Endothelial cell of umbilical vein (primary cell): ENCODE measurements around the gene NANOGP8. TPM values are rescaled to one million over a fixed set of nuclear protein-coding genes. Genes with fewer than 3 reads are reported as not detected.

ENCODE experiments used
- BruUV-seq: library from RNA; stranded (reverse); fragments of 400-500 nt; replicated peaks from 2 replicates; lab custom pipeline; 2021; lab: Mats Ljungman, UMichigan
- CTCF ChIA-PET: fragments of 300-600, 350-600 bp; sonication (Branson Sonifier 250); formaldehyde crosslinking; loops from one replicate; lab custom pipeline; 2021; ENCODE audit warnings: antibody characterized with exemption, inconsistent platforms; lab: Charles Lee
- POLR2A ChIA-PET: fragments of 300-600, 350-600 bp; sonication (Branson Sonifier 250); formaldehyde crosslinking; loops from one replicate; lab custom pipeline; 2021; ENCODE audit warnings: antibody characterized with exemption, inconsistent platforms; lab: Charles Lee
- DNase-seq: peaks from one replicate; pipeline ENCODE4 v3.0.0-alpha.2; 2011; ENCODE audit warnings: low read depth, low spot score
- FAIRE-seq: peaks from 2 replicates; lab custom pipeline; 2011; peaks lifted over from hg19 to GRCh38; lab: Jason Lieb, UNC
- H2AFZ ChIP-seq: 2 replicates; pipeline ENCODE4 v1.6.0; 2012; ENCODE audit warnings: low read depth, low read length, control low read depth, inconsistent platforms
- H3K27ac ChIP-seq: 2 replicates; pipeline ENCODE4 v1.5.1; 2011; ENCODE audit warnings: low read depth, mild to moderate bottlenecking, control low read depth, low read length, moderate library complexity; ENCODE audit not compliant: insufficient read depth
- H3K27me3 ChIP-seq, 2 experiments: 2 replicates each; pipeline versions ENCODE4 v1.6.0 to v1.6.1; 2011; ENCODE audit warnings: low read length in 2 of 2, mixed read lengths in 1 of 2; ENCODE audit not compliant: control insufficient read depth in 2 of 2, insufficient read depth in 2 of 2
- H3K36me3 ChIP-seq, 2 experiments: 2 replicates in 1 of 2; 3 replicates in 1 of 2; pipeline ENCODE4 v1.5.1; 2011; ENCODE audit warnings: low read length in 2 of 2, mild to moderate bottlenecking in 1 of 2, moderate library complexity in 1 of 2; ENCODE audit not compliant: control insufficient read depth in 2 of 2, insufficient read depth in 2 of 2; ENCODE audit errors: extremely low read depth in 1 of 2
- H3K4me1 ChIP-seq: 3 replicates; pipeline ENCODE4 v1.5.1; 2011; ENCODE audit warnings: mild to moderate bottlenecking, low read length; ENCODE audit not compliant: control insufficient read depth, insufficient read depth; ENCODE audit errors: extremely low read depth
- H3K4me2 ChIP-seq: 2 replicates; pipeline ENCODE4 v1.6.1; 2011; ENCODE audit warnings: low read length, control low read depth, mixed read lengths; ENCODE audit not compliant: insufficient read depth
- H3K4me3 ChIP-seq, 3 experiments: fragments of 200-600 bp in 1 of 3; sonication (generic), shearing (Covaris generic) in 1 of 3; replicated peaks in 1 of 3; 2 replicates each; pipeline ENCODE4 v1.5.1; 2011 to 2016; ENCODE audit warnings: control low read depth in 3 of 3, low read length in 3 of 3, mild to moderate bottlenecking in 2 of 3, inconsistent platforms in 1 of 3, low read depth in 1 of 3, moderate library complexity in 1 of 3; ENCODE audit not compliant: insufficient read depth in 1 of 3
- H3K79me2 ChIP-seq: 2 replicates; pipeline ENCODE4 v1.6.0; 2012; ENCODE audit warnings: low read length, inconsistent platforms; ENCODE audit not compliant: control insufficient read depth, insufficient read depth
- H3K9ac ChIP-seq: replicated peaks from 2 replicates; pipeline ENCODE3; 2011; ENCODE audit warnings: low read length, control low read depth; ENCODE audit not compliant: insufficient read depth; ENCODE audit errors: extremely low read depth
- H3K9me1 ChIP-seq: replicated peaks from 3 replicates; pipeline ENCODE4 v1.6.0; 2011; ENCODE audit warnings: mild to moderate bottlenecking, low read length; ENCODE audit not compliant: control insufficient read depth, insufficient read depth; ENCODE audit errors: extremely low read depth
- H3K9me3 ChIP-seq: replicated peaks from 2 replicates; pipeline ENCODE4 v1.5.1; 2012; ENCODE audit warnings: low read length, inconsistent platforms; ENCODE audit not compliant: control insufficient read depth, insufficient read depth
- H4K20me1 ChIP-seq: replicated peaks from 2 replicates; pipeline ENCODE3; 2011; ENCODE audit warnings: mild to moderate bottlenecking, low read length; ENCODE audit not compliant: control insufficient read depth, insufficient read depth; ENCODE audit errors: extremely low read depth
- EZH2 ChIP-seq: IDR thresholded peaks from 2 replicates; pipeline ENCODE4 v1.6.1; 2012; ENCODE audit warnings: borderline replicate concordance, low read depth, mild to moderate bottlenecking, moderate library complexity, low read length, inconsistent platforms; ENCODE audit not compliant: severe bottlenecking
- FOS ChIP-seq: IDR thresholded peaks from 2 replicates; pipeline ENCODE4 v1.6.1; 2011; ENCODE audit warnings: mild to moderate bottlenecking, low read length, moderate library complexity, borderline replicate concordance; ENCODE audit not compliant: insufficient read depth
- GATA2 ChIP-seq: IDR thresholded peaks from 2 replicates; pipeline ENCODE4 v1.7.0; 2011; ENCODE audit warnings: low read depth, mild to moderate bottlenecking, moderate library complexity, mixed read lengths, low read length; ENCODE audit not compliant: insufficient read length, insufficient read depth
- JUN ChIP-seq: IDR thresholded peaks from 2 replicates; pipeline ENCODE4 v1.6.1; 2011; ENCODE audit warnings: borderline replicate concordance, low read depth; ENCODE audit not compliant: insufficient read length, insufficient read depth
- MYC ChIP-seq: IDR thresholded peaks from one replicate; pipeline ENCODE4 v1.6.1; 2011; ENCODE audit warnings: mild to moderate bottlenecking, low read depth, low read length
- POLR2A ChIP-seq: IDR thresholded peaks from 2 replicates; pipeline ENCODE4 v1.6.1; 2012; ENCODE audit warnings: low read depth, mild to moderate bottlenecking, control low read depth, low read length
- POLR2AphosphoS5 ChIP-seq: IDR thresholded peaks from 2 replicates; pipeline ENCODE4 v1.6.1; 2012; ENCODE audit warnings: low read depth, mild to moderate bottlenecking, control low read depth, low read length, moderate library complexity; ENCODE audit not compliant: insufficient read depth
- dilution Hi-C: fragments of 300-500 bp; cut with MboI; formaldehyde crosslinking; loops from one replicate; pipeline ENCODE4 v1.15.0; 2019; ENCODE audit warnings: low sequenced_read_pairs; ENCODE audit not compliant: extremely low pct_ligation_motif_present
- intact Hi-C: fragments of 100-400 bp; cut with micrococcal nuclease; formaldehyde crosslinking; loops from one replicate; pipeline ENCODE4 v1.10.0; 2022
- polyA plus RNA-seq, 4 experiments: library from polyadenylated mRNA; depleted of rRNA in 3 of 4; stranded (reverse) in 3 of 4; unstranded in 1 of 4; fragments of >200 nt; gene quantifications; 2 replicates each; pipeline versions ENCODE4 v1.2.1 to v1.2.3, GENCODE V29; 2011 to 2012; ENCODE audit warnings: missing spikeins in 1 of 4
- total RNA-seq: library from RNA; stranded (reverse); gene quantifications from 2 replicates; pipeline ENCODE4 v1.2.3, GENCODE V29; 2021
- TF ChIP-seq, protein P1 (sequence below): IDR thresholded peaks from 2 replicates; pipeline ENCODE4 v1.6.1; 2011; ENCODE audit not compliant: insufficient read depth, insufficient read length
- TF ChIP-seq, protein P2 (sequence below), 2 donors: IDR thresholded peaks; 1 replicate in 1 of 2; 2 replicates in 1 of 2; pipeline ENCODE4 v1.5.1; 2011; ENCODE audit warnings: low read length in 2 of 2, mild to moderate bottlenecking in 2 of 2, moderate library complexity in 2 of 2, control low read depth in 1 of 2, inconsistent platforms in 1 of 2, low read depth in 1 of 2; ENCODE audit not compliant: insufficient read depth in 1 of 2; ENCODE audit errors: extremely low read depth in 1 of 2

The NANOGP8 gene
- total and polyA plus RNA-seq, 2 donors (not counting 3 experiments of a cell fraction or from before 2014, with no cell fraction given) = not detected

DNA sequence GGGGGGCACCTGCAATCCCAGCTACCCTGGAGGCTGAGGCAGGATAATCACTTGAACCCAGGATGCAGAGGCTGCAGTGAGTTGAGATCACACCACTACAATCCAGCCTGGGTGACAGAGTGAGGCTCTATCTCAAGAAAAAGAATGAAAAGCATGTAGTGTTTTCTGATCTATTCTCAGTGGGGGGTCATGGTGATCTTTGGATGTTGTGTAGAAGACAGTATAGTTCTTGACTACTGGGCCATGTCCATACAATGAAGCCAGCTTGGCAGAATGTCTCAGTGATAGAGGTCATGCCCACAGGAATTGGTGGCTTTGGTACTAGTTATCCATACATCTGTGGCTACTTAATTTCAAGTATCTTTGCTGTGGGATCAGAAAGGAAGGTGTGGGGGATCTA, 26.8 kb upstream of the NANOGP8 start:
- intact Hi-C loops = no loop called here

More for the DNA sequence above, 26.8 kb upstream of the NANOGP8 start:
- dilution Hi-C loops = no loop called here
- H3K36me3 ChIP-seq = no peaks in the 10 kb centered on the region
- no peak for TF ChIP-seq JUN
- TF ChIP-seq POLR2AphosphoS5 = no peak
- TF ChIP-seq FOS = no peak
- no peak for TF ChIP-seq MYC
- no peak for TF ChIP-seq GATA2
- TF ChIP-seq, protein P1, sequence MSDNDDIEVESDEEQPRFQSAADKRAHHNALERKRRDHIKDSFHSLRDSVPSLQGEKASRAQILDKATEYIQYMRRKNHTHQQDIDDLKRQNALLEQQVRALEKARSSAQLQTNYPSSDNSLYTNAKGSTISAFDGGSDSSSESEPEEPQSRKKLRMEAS = no peak
- TF ChIP-seq, protein P2, sequence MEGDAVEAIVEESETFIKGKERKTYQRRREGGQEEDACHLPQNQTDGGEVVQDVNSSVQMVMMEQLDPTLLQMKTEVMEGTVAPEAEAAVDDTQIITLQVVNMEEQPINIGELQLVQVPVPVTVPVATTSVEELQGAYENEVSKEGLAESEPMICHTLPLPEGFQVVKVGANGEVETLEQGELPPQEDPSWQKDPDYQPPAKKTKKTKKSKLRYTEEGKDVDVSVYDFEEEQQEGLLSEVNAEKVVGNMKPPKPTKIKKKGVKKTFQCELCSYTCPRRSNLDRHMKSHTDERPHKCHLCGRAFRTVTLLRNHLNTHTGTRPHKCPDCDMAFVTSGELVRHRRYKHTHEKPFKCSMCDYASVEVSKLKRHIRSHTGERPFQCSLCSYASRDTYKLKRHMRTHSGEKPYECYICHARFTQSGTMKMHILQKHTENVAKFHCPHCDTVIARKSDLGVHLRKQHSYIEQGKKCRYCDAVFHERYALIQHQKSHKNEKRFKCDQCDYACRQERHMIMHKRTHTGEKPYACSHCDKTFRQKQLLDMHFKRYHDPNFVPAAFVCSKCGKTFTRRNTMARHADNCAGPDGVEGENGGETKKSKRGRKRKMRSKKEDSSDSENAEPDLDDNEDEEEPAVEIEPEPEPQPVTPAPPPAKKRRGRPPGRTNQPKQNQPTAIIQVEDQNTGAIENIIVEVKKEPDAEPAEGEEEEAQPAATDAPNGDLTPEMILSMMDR (IDR thresholded peaks at IDR 0.05; ENCODE audit: extremely low read depth in 1 of 2, insufficient read depth in 1 of 2, low read depth in 1 of 2, low read length in 2 of 2) = no peak
- TF ChIP-seq EZH2 = no peak
- no peak for TF ChIP-seq POLR2A
- ChIA-PET CTCF (interaction anchor here (1.2 kb wide), 1 partner anchor 25 kb away, joined by 3 read pairs; no protein-coding TSS in a partner anchor), POLR2A (no interaction called here)
- no peaks in the 10 kb centered on the region for H3K9me1 ChIP-seq
- H3K9ac ChIP-seq = no peak overlapping the region
- H3K9me3 ChIP-seq = no peaks in the 10 kb centered on the region
- no peak for DNase-seq
- no peaks in the 10 kb centered on the region for H3K4me1 ChIP-seq
- no peaks in the 10 kb centered on the region for H4K20me1 ChIP-seq
- no peaks in the 10 kb centered on the region for H3K79me2 ChIP-seq
- H3K27ac ChIP-seq = no peak overlapping the region
- H3K4me2 ChIP-seq = no peak overlapping the region
- peaks cover 0 to 2% of the 10 kb centered on the region in 2 experiments for H3K27me3 ChIP-seq
- H2AFZ ChIP-seq = no peak overlapping the region
- FAIRE-seq = no peak
- BruUV-seq = no TSS peak
- no peak overlapping the region for H3K4me3 ChIP-seq
